ENCODE data around the gene RASGRF1.
"Not testable (repeated sequence)": the region's sequence is repeated elsewhere in the genome, so short reads cannot be mapped to it uniquely, and the experiment has no call there.

RASGRF1 gene

DNA sequence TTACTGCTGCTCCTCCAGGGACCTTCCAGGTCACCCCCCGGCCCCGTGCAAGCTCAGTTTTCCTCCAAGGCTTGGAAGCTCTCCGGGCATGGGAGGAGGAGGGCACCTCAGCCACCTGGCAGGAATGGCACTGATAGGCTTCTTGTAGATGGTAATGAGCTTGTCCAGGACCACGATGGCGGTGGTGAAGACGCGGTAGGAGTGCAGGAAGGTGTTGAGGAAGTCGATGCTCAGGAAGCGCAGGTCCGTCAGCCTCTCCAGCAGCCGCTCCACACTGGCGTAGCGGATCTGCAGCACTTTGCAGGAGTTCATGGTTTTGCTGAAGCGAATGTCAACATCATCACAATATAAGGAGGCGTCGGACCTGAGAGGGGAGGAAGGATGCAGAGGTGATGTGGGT lies 84.5 kb downstream of the RASGRF1 start:
- no peak for DNase-seq

DNA sequence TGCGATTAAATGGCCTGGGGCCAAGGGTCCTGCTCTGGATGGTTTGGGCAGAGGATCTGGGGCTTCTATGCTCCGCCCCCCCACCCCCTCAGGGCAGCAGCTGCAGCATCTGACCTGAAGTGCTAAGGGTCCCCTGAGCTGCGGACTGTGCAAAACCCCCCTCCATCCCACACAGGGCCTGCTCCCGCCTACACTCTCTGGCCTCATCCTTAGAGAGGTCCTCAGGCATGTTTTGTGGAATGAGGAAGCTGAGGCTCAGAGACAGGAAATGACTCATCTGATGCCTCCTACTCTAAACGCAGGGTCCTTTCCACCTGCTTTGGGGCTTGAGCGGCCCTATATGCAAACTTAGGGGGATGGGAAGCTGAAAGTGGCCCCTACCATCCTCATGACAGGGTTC lies 86.2 kb downstream of the RASGRF1 start:
- peak; percentile 90 for DNase-seq

DNA sequence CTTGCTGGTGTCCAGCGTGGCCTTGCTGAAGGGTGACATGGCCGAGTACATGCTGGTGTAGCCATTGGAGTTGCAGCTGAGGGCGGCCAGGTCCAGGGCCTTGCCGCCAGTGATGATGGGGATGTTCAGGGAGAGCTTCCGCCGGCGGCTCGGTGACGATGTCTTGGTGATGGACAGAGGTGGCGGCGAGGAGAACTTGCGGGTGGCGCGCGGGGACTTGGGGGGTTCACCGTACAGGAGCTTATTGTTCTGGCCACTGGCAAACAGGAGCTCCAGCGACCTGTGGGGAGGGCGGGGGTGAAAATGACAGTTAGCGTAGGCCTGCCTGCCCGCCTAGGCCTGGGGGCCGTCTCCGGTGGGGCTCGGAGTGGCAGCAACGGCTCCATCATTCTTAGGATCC lies 86.7 kb downstream of the RASGRF1 start:
- DNase-seq, result no peak

- peak; percentile 77 for DNase-seq
These were observed 87.3 kb downstream of the RASGRF1 start for GRCh38 chr15:79003301-79003700.

- DNase-seq, result no peak
These were observed 88.0 kb downstream of the RASGRF1 start for GRCh38 chr15:79002581-79002980.

GRCh38 chr15:78999636-79000035 lies 90.9 kb downstream of the RASGRF1 start:
- DNase-seq, result no peak

GRCh38 chr15:78998526-78998925 lies 92.1 kb downstream of the RASGRF1 start:
- no peak for DNase-seq

- no peak for DNase-seq
These were observed 92.5 kb downstream of the RASGRF1 start for GRCh38 chr15:78997981-78998499.

DNA sequence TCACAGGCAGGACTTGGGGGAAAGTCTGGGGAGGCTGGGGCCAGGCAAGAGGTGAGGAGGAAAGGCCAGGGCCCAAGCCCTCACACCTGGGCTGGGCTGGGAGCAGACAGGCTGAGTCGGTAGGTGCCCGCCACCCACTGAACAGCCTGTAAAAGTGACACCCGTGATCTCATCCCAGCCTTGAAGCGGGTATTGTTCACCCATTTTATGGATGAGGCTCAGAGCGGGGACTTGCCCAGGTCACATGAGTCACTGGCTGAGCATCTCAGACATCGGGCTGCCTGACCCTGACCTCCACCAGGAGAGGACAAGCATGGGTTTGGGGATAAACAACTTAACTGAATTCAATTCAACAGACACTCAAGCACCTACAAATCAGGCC lies 93.7 kb downstream of the RASGRF1 start:
- DNase-seq, result peak; percentile 85

DNA sequence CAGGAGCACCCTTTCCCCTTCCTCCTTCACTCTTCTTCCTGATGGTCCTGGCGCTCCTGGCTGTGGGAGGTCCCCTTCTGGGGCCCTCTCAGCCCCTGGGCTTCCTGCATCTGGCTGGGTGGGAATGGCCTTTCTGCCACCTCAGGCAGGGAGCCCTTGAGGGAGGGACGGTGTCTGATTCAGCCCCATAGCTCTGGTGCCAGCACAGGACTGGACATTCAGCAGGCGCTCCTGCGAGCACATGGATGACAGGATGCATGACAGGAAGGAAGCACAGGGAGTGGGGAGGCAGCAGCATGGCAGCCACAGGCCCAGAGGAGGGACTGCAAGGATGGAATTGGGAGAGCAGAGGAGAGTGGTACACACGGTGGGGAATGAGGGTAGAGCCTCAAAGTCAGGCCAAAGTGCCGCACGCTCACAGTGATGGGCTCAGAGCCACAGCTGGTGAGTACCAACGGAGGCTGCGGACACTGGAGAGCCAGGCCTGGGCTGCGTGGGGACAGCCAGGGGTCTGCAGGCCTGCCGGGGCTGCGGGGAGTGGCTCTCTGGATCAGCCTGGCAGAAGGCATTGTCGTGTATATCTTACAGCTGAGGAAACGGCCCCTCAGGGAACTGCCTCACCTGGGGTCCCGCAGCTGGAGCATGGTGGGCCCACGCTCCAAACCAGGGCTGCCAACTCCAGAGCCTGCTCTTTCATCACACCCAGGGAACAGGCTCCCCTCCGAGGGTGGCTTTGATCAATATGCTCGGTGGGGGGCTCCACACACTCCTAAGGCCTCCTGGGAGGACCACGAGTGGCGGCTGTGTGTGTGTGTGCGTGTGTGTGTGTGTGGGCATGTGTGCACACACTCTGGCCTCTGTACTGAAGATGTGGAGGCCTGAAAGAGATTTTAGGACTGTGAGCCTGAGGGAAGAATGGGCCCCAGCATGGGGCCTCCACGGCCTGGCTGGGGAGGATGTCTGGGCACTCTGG lies 94.4 kb downstream of the RASGRF1 start:
- DNase-seq, result peak; percentile 75

- DNase-seq, result not testable (repeated sequence)
These were observed 95.4 kb downstream of the RASGRF1 start for GRCh38 chr15:78995161-78995560.

DNA sequence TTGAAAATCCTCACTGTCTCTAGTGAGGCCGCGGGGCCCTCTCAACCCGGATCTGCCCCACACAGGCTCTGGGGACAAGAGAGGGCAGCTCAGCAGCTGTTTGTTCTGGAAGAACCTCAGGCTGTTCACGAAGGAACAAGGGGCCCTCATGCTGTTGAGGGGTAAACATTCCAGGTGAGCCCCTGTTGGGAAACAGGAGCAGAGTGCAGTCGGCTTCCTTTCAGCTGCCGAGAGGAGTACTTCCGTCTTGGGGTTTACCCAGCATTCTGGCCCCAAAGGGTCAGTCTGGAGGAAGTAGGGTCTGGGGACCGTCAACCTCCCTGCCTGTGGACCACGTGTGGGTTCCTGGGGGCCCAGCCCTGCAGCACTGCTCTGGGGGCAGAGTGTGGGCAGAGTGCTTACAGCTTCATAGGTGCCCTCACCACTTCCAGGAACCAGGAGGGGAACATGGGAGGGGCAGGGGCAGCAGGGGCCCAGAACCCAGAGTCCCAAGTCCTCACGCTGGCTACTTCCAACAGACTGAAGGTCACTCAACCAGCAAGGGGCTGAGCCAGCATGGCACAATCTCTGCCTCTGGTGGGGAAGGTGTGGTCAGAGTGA lies 96.5 kb downstream of the RASGRF1 start:
- DNase-seq, result no peak

DNA sequence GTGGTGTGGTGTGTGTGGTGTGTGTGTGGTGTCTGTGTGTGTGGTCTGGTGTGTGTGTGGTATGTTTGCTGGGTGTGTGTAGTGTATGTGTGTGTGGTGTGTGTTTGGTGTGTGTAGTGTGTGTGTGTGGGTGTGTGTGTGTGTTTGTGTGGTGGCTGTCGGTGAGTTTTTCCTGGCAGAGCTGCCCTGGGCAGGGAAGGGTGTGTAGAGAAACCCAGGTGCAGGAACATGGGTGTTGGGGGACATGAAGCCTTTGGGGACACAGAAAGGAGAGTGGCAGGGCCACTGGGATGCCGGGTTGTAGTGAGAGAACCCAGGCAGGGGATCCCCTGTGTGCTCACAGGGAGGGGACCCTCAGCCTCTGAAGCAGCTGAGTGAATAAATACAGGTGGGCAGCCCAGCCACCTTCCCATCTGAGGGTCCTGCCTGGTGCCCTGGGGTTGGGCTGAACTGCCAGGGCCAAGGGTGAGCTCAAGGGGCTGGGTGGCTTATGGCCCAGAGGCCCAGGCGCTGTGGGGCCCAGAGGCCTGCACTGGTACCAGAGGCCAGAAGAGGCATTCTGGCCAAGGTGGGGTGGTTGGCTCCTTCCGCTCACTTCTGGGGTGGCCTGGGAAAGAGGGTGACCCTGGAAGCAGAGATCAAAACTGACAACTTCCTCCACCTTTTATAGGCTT lies 97.2 kb downstream of the RASGRF1 start:
- DNase-seq, result no peak

DNA sequence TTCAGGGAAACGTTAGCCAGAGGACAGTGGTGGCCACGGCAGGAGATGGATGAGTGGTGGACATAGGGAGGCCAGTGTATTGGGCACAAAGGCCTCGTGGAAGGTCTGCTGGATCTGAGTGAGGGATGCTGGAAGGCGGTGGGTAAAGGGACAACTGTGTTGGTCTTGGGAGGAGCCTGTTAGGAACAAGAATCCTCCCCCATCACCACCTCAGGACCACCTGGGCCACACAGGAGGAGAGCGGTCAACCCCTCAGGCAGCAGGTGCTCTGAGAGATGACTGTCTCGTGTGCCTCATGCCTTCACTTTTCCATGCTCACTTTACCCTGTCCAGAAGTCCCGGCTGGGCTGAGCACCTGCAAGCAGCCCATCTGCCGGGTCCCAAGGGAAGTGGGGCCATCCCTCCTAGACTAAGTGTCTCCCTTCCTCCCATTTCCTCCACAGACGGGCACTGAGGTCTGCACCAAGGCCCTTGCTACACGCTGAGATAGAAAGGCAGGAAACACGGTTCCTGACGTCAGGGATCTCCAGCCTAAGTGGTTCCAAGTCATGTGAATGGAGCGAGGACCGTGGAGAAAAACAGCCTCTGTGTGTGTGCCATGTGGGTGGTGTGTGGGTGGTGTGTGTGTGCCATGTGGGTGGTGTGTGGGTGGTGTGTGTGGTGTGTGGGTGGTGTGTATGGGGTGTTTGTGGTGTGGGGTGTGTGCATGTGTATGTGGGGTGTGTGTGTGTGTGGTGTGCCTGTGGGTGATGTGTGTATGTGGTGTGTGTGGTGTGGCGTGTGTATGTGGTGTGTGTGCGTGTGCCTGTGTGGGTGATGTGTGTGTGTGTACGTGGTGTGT lies 97.9 kb downstream of the RASGRF1 start:
- DNase-seq, result no peak

DNA sequence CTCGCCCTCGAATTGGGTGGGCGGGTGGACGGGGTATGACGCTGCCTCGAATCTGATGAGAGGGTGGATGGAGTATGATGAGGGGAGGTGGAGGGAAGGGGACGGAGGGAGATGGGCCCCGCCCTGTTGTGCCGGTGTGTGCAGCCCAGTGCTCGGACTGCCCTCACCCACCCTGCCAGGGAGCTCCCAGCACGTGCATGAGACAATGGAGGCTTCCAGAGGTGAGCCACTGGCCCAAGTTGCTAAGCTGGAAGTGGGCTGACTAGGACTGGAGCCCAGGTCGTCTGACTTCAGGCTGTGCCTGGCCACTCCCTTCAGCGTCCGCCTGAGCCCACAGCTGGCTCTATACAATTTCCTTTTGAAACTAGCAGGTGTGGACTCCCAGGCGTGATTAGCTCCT lies 98.7 kb downstream of the RASGRF1 start:
- DNase-seq, result no peak

GRCh38 chr15:78991476-78991875 lies 99.1 kb downstream of the RASGRF1 start:
- no peak for DNase-seq

- no peak for DNase-seq
These were observed 100.3 kb downstream of the RASGRF1 start for GRCh38 chr15:78990278-78990677.

DNA sequence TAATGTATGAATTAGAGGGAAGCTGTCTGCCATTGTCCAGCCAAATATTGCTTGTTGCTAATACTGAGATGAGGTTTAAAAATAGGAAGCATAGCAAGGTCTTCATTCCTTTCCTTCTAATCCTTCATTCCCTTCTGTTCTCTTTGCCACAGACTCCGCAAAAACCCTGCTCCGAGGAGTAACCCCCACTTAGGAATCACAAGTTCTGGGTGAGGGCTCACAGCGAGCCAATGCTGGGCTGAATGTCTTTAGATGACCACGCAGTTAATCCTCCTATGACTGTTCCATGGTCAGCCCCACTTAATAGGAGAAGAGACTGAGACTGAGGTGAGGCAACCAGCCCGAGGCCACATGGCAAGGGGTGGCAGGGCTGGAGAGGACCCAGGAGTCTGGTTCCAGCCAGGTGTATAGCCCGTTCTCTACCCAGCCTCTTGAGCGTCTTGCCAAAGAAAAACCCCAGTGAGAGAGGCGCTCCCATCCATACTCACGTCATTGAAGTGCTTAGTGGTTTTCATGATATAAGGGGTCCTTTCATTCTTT lies 100.8 kb downstream of the RASGRF1 start:
- peak; percentile 35 for DNase-seq

DNA sequence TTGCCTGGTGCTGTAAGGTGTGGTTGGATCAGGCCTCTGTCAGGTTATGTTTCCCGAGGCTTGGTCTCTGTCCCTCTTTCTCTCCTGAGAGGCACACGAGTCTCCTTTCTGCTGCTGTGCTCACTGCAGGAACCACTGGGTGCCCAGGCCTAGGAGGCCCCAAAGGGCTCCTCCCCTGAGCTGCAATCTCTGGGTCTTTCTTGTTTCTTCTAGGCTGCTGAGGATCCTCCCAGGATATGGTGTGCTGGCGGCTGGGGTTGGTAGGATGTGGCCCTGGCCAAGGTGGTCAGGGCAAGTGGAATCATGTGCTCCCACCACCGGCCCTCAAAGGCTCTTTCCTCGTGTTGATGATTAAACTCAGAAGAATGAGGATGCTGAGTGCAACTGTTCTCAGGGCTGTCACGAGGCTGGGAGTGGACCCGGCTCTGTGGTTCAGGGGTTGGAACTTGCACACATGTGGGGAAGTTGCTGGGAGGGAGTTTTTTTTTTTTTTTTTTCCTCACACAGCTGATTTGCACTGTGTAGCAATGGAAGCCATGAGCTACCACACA lies 102.1 kb downstream of the RASGRF1 start:
- DNase-seq, result peak; percentile 95

DNA sequence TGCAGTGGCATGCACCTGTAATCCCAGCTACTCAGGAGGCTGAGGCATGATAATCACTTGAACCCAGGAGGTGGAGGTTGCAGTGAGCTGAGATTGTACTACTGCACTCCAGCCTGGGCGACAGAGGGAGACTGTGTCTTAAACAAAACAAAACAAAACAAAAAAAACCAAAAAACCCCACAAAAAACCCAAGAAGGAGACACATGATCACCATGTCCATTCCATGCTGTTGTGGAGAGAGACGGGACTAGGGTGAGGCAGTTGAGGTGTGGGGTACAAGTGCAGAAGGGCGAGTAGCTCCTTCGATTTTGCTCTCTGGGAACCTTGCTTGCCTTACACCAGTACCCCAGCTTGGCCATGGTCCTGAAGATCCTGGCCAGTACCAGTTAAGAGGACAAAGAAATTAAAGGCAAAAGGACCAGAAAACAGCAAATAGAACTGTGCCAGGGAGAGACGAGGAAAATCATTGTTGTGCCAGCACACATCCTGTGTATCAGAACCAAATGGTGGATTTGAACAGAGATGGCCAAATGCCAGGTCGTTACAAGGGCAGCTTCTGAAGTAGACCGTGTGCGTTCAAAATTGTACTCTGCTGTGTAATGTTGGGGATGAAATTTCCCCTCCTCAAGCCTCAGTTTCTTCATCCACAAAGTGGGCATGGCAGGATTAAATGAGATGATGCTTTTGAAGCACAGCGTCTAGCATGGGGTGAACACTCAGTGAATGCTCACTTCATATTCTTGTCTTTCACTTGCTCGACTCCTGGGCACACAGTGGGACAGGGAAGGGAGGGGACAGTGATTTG lies 102.8 kb downstream of the RASGRF1 start:
- DNase-seq, result peak; percentile 33

- no peak for DNase-seq
These were observed 104.6 kb downstream of the RASGRF1 start for GRCh38 chr15:78985859-78986475.

Data from islet precursor cell (in vitro differentiated cells).